HG02884 (cell line): ENCODE results near the gene SMC1B.
"Not testable (repeated sequence)": the region's sequence is repeated elsewhere in the genome, so short reads cannot be mapped to it uniquely, and the experiment has no call there.

ENCODE experiments used
- ATAC-seq: cut with Tn5 transposase; IDR thresholded peaks from one replicate; pipeline ENCODE4 v1.9.1; 2021; ENCODE audit warnings: mild to moderate bottlenecking, moderate library complexity; ENCODE audit not compliant: unreplicated experiment

Gene SMC1B

DNA sequence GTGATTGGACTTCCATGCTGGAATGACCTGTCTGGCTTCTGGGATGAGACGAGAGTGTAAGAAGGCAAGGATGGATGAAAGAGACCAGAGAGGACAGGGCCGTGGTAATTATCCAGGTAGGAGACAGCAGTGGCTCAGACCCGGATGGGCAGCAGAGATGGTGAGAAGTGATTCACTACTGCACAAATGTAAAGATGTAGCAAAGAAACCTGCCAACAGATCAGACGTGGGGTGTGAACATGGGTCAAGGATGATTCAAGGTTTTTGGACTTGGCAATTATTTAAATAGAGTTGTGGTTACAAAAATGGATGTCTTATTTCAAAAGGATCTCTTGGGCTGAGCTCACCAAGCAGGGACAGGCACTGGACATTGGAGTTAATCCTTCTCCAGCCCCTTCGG, 32.8 kb upstream of the SMC1B start:
- no peak for ATAC-seq

DNA sequence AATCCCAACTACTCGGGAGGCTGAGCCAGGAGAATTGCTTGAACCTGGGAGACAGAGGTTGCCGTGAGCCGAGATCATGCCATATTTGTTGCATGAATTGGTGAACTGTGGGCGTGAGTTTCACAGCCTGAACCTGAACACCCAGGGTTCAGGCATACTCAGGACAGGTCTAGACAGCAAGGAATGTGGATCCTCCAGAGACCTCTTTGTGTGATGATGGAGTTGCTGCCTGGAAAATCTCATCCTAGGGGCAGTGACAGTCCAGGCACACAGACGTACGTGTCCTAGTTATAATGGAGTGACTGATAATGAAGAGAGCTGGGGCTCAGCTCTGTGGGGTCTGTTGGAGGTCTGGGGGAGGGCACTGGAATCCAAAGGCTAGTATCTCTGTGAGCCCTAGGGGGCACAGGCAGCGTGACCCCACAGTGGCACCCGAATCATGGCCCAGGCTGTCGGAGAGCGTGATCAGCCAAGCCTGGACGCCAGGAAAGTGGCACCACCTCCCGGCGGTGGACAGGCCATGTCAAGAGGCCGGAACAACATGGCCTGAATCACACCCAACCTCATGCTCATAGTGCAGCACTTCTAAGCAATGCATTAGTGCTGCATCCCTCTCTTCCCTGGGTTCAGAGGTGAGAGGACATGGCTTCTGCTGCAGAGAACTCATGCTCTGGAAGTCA, 31.8 kb upstream of the SMC1B start:
- no peak for ATAC-seq

DNA sequence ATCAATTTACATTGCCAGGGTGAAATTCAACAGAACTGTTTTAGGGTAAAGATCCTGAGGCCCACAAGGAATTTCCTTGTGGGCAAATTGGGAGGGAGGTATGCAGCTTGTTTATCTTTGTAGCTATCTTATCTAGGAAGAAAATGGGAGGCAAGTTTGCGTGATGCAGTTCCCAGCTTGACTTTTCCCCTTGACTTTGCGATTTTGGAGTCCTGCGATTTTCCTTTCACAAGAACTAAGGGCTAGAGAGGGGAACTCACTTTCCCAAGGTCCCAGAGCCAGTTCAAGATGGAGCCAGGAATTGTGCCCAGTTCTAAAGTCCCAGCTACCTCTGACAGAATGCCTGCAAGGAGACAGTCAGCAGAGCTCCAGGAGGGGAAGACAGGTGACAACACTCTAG, 30.8 kb upstream of the SMC1B start:
- no peak for ATAC-seq

DNA sequence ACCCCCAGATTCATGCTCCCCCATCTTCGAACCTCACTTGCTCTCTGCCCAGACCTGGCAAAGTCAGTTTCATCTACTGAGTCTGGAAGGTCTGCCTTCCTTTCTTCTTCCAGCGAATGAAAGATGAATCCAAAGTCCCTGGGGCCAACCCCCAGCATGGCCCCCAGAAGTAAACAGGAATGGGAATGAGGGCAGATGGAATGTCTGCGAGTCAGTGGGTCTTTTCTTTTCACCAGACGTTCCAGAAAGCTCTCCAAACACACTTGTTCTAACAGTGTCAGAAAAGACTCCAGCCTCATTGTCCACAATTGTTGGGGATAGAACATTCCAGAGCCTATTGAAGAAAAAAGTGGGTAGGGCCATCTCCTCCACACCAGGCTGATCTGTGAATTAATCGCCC, 28.7 kb upstream of the SMC1B start:
- no peak for ATAC-seq

DNA sequence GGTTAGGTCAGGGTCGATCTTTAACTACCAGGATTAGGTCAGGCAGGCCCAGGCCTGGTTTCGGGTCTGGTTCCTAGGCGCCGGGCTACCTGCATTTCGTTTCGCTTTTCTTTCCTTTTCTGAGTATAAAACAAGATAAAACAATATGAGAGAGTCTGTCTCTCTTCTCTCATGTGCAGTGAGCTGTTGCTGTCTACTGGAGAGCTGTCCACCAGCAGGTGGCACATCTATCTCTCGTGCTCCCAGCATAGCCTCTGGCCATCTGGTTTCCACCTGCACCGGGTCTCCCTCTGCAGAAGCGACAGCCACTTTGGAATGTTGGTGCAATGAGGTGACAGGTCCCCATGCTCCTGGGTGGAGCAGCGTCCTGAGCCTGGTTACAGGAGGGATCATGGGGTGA, 27.7 kb upstream of the SMC1B start:
- ATAC-seq: no peak

DNA sequence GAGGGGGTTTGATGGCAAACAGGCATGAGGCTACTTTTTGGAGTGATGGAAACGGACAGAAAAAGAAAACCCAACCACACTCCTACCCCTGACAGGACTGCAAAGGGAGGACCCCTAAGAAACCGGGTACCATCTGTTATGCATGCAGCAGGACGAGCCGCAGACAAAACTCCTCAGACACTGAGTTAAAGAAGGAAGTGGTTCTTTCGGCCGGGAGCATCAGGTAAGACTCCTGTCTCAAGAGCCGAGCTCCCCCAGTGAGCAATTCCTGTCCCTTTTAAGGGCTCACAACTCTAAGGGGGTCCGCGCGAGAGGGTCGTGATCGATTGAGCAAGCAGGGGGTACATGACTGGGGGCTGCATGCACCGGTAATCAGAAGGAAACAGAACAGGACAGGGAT, 27.3 kb upstream of the SMC1B start:
- ATAC-seq: not testable (repeated sequence)

DNA sequence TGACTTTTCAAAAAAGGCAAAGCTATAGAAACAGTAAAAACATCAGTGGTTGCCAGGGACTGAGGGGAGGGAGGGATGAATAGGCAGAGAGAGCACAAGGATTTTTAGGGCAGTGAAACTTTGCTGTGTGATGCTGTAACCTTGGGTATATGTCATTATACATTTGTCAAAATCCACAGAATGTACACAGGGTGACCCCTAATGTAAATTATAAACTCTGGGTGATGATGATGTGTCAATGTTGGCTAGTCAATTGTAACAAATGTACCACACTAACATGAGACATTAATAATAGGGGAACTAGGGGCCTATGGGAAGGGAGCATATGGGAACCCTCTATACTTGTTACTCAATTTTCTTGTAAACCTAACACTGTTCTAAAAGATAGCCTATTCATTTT, 24.9 kb upstream of the SMC1B start:
- no peak for ATAC-seq

DNA sequence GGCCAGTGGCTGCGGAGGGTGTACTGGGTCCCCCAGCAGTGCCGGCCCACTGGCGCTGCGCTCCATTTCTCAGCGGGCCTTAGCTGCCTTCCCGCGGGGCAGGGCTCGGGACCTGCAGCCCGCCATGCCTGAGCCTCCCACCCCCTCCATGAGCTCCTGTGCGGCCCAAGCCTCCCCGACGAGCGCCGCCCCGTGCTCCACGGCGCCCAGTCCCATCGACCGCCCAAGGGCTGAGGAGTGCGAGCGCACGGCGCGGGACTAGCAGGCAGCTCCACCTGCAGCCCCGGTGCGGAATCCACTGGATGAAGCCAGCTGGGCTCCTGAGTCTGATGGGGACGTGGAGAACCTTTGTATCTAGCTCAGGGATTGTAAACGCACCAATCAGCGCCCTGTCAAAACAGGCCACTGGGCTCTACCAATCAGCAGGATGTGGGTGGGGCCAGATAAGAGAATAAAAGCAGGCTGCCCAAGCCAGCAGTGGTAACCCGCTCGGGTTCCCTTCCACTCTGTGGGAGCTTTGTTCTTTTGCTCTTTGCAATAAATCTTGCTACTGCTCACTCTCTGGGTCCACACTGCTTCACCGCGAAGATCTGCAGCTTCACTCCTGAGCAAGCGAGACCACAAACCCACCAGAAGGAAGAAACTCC, 23.6 kb upstream of the SMC1B start:
- ATAC-seq: not testable (repeated sequence)

DNA sequence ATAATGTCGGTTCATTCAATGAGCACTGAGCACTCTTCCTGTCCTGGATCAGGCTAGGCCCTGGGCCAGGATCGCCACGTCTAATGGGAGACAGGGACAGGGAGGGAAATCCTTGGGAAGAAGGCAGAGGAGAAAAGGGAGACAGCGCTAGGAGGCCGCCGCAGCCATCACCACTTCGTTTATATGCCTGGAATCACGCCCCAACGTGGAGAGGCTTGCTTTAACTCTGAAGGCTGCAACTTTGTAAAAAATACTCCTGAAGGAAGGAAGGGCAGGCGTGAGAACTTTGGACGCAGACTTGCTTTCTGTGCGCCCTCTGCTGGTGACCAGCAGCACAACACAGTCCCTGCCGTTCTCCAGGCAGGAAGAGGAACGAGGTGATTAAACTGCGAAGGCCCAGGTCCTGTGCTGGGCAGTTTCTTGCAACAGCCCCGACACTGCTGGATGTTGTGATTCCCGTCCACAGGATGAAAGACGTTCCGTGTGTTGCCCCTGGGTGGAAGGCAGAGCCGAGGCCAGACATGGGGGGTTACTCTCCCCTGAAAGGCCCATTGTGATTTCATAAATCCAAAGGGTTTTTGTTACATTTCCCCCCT, 22.2 kb upstream of the SMC1B start:
- no peak for ATAC-seq

DNA sequence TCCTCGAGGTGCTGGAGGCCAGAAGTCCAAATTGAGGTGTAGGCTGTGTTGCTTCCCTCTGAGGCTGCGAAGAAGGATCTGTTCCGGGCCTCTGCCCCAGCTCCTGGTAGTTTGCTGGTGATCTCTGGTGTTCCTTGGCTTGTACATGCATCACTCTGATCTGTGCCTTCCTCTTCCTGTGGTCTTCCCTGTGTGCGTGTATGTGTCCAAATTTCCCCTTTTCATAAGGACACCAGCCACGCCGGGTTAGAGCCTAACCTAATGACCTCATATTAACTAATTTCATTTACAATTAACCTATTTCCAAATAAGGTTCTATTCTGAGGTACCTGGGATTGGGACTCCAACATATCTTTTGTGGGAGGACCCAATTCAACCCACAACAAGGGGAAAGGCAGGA, 21.6 kb upstream of the SMC1B start:
- ATAC-seq: no peak

DNA sequence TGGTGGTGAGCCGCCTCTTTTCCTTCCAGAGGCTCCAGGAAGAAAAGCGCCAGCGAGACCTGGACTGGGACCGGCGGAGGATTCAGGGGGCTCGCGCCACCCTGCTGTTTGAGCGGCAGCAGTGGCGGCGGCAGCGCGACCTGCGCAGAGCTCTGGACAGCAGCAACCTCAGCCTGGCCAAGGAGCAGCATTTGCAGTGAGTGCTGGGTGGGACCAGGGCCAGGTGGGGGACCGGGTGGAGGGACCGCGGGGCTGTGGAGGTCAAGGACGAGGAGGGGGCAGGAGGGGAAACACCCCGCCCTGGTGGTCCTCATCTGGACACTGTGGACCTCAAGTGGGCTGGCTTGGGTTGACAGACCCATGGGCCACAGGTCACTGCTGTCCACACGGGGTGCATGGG, 17.5 kb upstream of the SMC1B start:
- no peak for ATAC-seq

DNA sequence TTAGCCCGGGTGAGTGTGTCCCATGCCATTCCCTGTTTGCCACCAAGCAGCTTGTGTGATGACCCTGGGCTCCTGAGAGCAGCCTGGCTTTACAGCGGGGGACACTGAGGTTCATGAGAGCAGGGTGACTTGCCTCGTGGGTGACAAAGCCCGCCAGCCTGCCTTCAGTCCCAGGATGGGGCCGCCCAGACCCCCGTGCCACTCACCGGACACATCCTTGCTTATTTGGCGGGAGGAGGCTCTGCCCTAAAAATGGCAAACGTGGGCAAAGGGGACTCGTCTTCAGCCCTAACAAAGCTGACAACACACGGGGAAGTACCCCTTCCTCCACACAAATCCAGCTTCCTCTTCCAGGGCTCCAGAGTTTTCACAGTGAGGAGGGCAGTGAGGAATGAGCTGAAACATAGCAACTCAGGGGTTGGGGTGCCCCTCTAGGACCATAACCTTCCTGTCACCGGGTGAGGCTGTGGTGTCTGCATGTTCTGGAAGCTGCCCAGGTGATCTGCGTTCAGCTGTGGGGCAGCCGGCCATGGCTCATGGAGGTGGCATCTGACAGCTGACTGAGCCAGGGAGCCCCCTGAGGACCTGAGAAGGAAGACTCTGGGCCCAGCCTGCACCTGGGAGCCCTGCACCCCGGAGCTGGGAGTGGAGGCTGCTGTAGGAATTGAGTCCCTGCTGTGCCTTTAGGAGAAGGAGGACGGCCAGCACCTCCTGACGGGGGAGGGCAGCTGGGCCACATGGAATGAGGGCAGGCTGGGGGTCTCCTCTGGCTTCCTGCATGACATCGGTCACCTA, 16.8 kb upstream of the SMC1B start:
- no peak for ATAC-seq

DNA sequence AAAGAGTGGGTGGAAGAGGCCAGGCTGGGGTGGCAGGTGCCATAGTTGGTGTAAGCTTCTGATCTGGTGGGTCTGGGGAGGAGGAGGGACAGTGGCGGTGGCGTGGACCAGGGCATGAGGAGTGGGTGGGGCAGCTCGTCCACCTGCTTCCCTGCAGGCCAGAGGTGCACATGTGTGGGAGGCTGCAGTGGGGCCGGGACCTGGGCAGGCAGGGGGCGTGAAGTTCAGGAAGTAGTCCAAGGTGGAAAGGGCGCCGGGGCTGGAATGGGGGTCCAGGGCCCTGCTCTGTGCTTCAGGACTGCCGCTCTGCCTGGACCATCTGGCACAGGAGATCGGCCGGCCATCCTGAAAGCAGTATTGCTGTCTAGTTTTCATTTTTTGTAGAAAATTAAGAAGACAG, 16.0 kb upstream of the SMC1B start:
- no peak for ATAC-seq

DNA sequence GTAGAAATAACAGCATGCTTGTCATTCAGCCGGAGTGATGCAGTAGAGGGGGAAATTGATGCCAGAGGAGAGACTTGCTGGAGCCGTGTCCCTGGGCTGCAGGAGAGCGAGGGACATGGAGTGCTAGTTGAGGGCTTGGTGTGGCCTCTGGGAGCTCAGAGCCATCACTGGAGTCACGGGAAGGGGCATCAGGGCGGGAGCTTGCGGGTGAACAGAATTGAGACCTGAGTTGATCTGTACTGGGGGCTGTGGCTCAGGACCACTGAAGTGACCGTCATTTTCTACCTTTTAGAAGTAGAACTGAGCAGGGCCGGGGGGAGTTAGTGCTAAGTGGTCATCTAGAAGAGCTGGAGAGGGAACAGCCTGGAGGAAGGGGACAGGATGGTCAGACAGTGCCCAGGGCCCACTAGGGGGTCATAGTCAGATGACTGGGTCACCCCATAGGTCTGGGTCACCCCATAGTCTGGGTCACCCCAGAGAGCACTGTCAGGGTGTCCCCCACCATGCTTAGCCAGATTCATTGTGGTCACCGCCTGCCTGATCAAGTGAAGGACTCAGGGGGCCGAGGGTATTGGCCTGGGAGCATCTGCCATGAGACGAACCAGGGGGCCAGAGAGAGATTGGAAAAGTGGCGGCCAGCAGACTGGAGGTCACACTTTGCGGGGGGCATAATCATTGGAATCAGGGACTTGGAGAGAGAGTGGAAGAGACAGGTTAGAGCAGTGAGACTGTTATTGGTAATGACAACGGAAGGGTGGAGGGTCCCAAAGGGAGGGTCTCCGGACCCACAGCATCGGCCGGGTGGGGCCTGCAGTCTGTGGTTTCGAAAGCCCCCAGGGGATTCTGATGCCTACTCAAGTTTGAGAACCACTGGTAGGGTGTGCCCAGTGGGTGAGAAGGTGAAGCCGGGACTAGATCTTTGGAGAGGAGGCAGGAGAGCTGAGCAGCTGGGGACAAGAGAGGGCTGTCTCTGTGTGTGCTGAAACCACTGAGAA, 15.3 kb upstream of the SMC1B start:
- no peak for ATAC-seq

DNA sequence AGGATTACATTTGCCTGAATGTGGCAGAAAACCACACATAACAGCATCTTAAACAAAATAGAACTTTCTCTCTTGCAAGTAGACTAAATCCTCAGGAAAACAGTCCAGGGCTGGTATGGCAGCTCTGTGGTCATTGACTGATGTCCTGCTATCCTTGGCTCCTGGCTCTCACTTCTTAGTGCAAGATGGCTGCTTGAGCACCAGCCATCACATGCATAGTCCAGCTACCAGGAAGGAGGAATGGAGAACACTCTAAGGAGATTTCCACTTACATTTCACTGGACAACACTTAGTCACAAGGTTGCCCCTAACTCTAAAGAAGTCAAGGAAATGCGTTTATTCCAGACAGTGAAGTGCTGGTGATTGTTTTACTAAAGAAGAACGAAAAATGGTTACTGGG, 13.7 kb upstream of the SMC1B start:
- no peak for ATAC-seq

DNA sequence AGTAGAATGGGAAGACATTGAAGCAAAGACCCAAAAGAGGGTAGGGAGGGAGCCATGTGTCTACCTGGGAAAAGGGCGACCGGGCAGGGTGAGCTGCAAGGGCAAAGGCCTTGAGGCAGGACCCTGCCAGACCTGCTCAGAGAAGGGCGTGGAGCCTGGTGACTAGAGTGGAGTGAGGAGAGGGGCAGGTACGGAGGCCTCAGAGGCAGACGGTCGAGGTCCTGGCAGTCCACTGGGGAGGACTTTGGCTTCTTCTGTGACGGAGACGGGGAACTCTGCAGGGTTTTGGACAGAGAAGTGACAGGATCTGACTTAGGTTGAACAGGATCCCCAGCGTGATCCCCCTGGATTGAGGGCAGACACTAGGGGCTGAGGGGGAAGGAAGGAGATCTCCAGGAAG, 13.0 kb upstream of the SMC1B start:
- ATAC-seq: no peak

DNA sequence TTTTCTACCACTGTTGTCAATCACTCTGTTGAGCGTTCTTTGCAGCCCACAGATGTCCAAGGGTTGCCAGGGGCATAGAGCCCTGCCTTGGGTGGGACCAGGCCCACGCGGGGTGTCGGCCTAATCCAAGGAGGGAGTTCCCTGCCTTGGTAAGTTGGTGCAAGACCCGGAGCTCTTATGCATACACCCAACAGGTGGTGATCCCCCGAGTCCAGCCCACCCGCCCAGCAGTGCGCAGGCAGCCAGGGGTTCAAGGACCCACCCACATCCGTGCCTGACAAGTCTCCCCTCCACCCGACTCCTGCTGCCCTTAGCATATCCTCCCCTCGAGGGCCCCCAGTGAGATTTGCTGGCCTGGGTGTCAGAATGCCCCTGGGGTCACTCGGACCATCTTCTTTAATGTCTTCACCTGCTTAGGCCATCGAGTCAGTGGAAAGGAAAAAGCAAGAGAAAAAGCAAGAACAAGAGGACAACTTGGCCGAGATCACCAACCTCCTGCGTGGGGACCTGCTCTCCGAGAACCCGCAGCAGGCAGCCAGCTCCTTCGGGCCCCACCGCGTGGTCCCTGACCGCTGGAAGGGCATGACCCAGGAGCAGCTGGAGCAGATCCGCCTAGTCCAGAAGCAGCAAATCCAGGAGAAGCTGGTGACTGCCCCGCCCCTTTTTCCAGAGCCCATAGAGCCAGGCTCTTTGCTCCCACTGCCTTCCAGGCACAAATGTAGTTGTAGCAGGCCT, 12.3 kb upstream of the SMC1B start:
- no peak for ATAC-seq

DNA sequence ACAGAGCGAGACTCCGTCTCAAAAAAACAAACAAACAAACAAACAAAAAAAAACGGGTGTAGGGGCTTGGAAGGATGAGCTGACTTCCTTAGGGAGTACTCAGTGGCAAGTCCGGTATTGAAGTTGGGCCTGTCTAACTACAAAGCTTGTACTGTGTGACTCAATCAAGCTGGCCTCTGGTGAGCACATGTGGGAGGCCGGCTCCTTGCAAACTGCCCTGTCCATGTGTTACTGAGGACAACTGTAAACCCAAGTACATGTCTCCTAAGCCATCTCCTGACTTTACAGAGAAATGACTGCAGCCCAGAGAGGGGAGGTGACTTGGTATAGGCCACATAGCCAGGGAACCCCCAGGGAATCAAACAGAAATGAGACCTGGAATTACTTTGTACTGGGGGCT, 11.7 kb upstream of the SMC1B start:
- no peak for ATAC-seq

DNA sequence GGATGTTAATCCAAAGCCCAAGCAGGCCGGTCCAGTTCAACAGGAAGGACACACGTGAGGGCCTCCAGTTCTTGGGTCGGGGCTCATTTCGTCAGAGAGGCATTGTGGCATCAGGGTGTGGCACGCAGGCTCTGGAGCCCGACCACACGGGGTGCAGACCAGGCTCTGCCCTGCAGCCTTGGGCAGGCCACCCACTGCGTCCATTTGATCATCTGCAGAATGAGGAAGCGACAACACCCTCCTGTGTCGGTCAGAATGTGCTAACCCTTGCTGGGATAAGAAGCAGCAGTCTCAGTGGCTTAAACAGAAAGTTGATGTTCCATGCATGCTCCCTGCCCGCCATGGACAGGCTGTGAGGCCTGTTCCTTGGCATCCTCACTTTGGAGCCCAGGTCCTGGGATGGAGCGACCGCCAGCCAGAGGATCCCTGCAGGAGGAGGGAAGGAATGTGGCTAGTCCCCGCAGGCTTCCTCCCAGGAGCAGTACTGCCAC, 10.9 kb upstream of the SMC1B start:
- ATAC-seq: no peak

DNA sequence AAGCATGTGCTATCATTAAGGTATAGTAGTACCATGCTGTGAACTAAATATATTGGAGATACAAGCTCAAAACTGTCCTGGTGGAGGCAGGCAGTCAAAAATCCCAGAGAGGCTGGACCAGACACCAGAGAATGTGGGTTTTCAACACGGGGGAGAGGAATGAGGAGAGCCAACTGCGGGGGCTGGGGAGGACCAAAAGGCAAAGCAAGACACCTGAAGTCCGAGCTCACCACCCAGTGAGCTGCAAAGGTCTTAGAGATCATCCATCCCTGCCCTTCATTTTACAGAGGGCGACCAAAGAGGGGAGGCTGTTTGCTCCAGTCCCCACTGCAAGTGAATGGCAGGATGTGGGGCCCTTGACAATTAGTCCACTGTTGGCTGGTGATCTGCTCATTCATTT, 10.1 kb upstream of the SMC1B start:
- no peak for ATAC-seq
